ENCODE data around the gene CACNA1D. TPM values are rescaled to one million over a fixed set of nuclear protein-coding genes. Genes with fewer than 3 reads are reported as not detected.
"Not testable (repeated sequence)": the region's sequence is repeated elsewhere in the genome, so short reads cannot be mapped to it uniquely, and the experiment has no call there.

CACNA1D gene
- polyA plus RNA-seq, 4 donors, result 8.8 to 15.6 (median 13.3) TPM

DNA sequence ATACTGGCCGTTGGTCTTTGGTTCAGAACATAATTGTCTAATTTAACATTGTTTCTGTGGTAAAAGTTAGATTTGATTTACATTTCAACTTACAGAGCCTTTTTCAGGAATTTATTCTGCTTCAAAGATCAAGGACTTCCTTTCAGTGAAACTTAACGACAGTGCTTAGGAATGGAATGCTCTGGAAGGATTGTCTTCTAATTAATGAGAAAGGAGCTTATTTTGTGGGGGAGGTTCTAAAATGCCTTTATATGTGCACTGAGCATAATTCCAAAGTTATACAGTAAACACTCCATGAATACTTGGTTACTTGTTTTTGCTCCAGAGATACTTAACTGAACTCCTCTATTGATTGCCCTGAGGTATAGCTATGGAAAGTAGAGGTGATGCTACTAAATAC is 75.7 kb downstream of the CACNA1D start:
- no peak for DNase-seq (ENCODE audit: low read depth in 4 of 4, low spot score in 3 of 4)

DNA sequence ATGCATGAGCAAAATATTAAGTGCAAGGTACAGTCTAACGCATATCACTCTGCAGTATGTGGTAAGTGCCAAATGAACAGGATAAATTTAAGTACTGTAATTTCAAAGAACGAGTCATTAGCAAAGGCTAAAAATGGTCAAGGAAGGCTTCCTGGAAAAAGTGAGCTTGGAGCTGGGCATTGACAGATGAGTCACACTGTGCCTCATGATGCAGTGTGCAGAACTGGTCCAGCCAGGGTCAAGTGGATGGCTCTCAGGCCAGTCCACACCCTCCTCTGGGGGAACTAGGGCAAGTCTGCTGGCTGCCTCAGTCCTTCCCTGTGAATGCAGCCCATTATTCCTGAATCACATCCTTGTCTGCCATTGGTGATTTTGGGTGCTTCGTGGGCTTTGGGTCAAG is 76.3 kb downstream of the CACNA1D start:
- no peak for DNase-seq (ENCODE audit: low read depth in 4 of 4, low spot score in 3 of 4)

DNA sequence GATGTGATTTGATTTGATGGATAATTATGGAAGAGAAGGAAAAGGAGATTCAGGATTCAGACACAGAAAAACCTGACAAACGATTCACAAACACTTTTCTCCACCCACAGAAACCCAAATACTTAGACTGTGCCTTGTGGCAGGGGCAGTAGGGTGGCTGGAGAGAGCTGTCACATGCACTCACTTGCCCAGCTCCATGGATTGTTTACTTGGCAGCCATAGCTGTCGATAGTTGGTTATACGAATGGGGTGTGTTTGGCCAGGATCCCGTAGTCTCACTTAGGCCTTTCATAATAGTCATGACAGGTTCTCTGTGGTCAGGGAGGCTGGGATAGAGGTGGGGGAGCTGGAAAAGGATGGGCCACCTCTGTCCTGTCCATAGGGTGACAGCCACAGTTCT is 76.9 kb downstream of the CACNA1D start:
- no peak for DNase-seq (ENCODE audit: low read depth in 4 of 4, low spot score in 3 of 4)

DNA sequence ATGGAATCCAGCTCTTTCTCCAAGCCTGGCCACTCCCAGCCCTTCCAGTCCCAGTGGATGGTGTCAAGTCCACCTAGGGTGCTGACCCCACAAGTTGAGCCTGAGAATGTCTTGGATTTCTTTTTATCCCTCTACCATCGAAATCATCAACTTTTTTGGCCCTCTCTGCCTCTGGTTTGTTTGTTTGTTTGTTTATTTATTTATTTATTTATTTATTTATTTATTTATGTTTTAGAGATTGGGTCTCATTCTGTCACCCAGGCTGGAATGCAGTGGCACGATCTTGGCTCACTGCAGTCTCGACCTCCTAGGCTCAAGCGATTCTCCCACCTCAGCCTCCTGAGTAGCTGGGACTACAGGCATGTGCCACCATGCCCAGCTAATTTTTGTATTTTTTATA is 77.8 kb downstream of the CACNA1D start:
- not testable (repeated sequence) for DNase-seq (ENCODE audit: low read depth in 4 of 4, low spot score in 3 of 4)

DNA sequence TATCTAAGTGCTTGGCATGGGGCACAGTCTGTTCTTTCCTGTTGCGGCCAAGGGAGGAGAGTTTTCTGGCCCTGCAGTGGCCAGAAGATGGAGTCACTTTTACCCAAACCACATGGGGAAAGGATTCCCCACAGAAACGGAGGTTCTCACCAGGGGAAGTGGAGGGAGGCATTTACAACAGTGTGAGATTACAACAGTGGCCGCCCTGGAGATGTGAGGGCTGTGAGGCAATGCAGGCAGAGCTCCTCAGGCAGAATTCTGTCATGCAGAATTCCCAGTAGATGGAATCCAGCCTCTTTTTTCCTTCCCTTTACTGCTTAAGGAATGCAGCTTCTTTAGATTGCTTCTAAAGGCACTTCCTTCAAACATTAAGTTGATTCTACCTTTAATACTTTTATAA is 83.1 kb downstream of the CACNA1D start:
- DNase-seq (ENCODE audit: low read depth in 4 of 4, low spot score in 3 of 4), result no peak

DNA sequence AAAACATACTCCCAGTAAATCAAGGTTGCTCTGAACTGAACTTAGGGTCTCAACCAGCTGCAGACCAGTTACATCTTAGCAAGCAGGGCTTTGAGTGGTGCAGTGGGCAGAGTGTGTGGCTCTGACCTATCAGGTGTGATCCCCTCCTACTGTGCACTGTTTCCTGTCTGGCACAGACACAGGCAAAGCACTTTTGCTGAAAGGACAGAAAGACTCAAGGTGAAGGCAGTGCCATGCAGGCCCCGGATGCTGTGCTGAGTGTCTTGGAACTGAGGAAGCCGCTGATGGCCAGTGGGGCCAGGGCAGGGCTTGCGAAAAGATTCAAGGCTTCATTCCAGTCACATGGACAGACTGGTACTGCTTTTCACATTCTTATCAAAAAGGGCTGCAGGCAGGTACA is 85.2 kb downstream of the CACNA1D start:
- DNase-seq (ENCODE audit: low read depth in 4 of 4, low spot score in 3 of 4), result no peak

DNA sequence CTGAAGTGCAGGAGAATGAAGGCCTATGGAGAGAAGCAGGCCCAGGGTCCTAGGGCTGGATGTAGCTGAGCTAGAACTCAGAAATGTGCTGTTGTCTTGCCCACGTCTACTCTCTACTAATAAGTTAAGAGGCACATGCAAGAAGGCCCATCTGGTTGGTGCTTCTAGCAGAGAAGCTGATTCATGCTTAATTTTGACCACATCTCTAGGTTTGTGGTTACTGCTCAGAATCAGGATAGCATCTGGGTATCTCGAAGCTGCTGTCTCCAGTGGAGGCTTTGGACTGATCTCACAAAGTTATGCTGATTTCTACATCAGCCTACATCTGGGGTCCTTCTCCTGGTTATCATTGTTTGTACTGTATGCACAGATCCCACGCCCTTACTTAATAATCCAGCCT is 87.3 kb downstream of the CACNA1D start:
- DNase-seq (ENCODE audit: low read depth in 4 of 4, low spot score in 3 of 4), result no peak

DNA sequence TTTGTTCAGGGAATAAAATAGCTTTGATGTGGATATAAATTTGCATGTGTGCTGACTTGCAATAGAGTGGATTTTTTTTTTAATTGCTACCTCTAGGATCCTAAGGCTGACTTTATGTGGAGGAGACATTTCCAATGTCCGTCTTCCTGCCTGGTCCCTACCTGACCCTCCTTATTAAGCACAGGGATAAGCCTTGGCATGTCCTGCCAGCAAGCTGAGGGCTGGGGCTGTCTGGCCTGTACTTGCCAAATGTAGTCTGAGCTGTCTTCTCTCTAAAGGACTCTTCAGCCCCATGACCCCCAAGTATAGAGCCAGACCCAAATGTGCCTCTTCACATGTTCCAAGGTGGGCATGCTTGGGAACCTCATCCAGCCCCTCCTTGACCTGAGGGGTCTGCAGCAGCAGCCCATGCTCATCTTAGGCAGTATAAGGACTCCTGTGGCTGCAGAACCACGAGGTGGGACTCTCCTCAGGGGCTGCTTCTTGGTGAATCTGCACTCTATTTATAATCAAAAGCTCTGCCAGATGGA is 88.8 kb downstream of the CACNA1D start:
- DNase-seq (ENCODE audit: low read depth in 4 of 4, low spot score in 3 of 4), result no peak

DNA sequence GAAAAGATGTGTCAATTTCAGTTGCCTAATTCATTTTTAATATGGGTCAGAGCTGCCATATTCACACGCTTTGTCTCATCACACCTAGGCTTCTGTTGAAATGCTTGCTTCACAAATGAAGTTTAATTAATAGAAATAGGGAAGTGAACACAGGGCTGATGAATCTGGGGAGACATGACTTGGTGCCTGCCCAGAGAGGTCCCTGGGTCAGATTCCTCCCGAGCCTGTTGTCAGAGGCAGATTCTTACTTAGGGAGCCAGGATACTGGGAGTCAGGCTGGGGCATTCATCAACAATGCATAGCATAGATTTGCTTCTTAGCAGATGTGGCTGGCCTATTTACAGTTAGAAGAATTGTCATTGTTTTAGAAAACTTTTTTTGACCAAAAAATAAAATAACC is 90.6 kb downstream of the CACNA1D start:
- DNase-seq (ENCODE audit: low read depth in 4 of 4, low spot score in 3 of 4), result no peak

DNA sequence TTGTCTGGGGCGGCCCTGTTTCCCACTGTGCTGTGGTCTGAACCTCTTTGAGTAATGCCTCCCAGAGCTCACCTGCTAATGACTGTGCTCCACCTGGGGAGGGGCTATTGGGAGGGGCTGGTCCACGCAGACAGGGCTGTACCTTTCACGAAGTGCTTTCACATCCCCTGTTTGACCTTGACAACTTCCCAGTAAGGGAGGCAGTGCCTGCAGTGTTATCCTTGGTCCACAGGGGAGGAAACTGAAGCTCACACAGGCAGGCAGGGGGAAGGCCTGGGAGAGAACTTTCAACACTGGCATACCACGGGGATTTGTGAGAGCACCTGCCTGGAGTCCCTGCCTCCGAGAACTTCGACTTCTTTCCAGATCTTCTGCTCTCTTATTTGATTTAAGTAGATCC is 91.2 kb downstream of the CACNA1D start:
- DNase-seq (ENCODE audit: low read depth in 4 of 4, low spot score in 3 of 4), result no peak

DNA sequence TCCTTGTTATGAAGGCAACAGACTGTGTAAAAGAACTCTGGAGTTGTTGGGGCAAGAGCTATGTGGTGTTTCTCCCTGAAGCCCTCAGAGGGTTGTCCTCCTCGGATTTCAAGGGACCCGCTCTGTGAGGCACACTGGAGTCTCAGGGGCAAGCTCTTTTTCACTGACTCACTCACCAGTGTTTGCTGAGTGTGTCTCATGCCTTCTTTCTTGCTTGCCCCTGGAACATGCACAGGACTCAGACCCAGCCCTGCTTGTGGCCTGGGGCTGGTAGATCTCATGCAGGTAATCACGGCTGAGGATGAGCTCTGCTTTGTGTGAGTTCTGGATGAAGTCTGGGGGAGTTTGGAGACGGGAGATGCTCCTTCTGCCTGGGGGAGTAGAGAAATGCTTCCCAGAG is 93.7 kb downstream of the CACNA1D start:
- no peak for DNase-seq (ENCODE audit: low read depth in 4 of 4, low spot score in 3 of 4)

DNA sequence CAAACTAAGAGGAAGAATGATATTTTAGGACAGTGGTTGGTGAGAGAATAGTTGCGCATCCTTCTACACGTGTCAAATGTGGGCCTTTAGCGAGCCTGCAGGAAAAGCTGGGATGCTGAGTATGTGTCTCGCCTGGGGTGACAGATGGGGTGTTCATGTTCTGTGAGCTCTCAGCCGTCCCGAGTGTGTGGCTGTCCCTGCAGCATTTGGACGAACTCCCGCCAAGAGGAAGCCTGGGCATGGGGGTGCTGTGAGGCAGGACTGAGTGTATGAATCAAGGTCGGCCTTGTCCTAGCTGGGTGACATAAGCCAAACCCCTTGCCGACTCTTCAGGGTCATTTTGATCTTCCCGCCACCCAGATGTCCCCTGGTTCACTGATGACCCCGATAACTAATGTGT is 94.8 kb downstream of the CACNA1D start:
- no peak for DNase-seq (ENCODE audit: low read depth in 4 of 4, low spot score in 3 of 4)

DNA sequence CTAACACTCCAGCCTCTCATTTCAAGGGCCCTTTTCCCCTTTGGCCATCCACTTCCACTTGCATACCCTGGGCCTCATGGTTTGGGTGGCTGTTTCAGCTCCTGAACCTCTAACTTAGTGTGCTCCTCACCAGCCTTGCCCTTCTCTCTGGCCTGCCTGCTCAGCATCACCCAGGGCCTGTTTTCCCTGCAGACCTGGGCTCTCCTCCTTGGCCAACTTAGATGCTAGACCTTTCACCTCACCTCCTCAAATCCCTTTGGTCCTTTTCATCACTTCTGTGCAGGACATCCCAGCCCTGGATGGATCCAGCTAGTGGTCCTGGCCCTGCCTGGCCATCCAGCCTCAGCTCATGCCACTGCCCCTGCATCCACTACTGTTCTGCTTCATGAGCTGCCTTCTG is 95.4 kb downstream of the CACNA1D start:
- no peak for DNase-seq (ENCODE audit: low read depth in 4 of 4, low spot score in 3 of 4)

DNA sequence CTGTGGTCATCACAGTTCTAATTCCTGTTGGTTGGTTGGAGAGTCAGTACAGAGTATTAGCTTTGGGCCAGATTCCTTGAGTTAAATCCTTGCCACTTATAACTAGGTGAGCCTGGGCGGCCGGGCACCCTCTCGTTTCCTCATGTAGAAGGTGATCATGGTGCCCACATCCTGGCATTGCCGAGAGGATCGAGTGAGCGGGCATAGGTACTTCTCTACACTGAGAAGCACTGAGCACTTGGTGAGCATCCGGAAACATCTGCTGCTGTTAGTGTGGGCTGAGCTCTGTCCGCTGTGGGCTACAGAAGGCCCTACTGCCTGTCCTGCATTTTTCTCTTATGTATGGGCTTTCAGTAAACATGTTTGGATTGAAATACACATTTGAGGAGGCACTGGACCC is 96.2 kb downstream of the CACNA1D start:
- DNase-seq (ENCODE audit: low read depth in 4 of 4, low spot score in 3 of 4), result no peak

DNA sequence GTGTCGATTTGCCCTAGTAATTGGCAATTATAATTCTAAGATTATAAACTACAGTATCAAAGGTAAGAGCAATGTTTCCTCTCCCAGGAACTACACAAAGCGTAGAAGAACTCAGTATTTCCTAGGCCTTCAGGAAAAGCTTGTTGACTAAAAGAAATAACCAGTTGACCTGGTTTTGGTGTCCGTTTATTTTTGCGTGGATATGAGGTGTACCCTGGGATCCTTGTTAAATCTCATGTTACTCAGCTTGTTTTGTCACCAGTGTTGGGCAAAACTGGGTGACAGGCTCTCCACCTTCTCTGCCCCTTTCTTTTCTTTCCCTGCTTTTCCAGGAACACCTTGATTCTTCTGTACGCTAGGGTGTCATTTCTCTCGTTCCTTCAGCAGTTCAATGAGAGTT is 97.2 kb downstream of the CACNA1D start:
- DNase-seq (ENCODE audit: low read depth in 4 of 4, low spot score in 3 of 4), result no peak

DNA sequence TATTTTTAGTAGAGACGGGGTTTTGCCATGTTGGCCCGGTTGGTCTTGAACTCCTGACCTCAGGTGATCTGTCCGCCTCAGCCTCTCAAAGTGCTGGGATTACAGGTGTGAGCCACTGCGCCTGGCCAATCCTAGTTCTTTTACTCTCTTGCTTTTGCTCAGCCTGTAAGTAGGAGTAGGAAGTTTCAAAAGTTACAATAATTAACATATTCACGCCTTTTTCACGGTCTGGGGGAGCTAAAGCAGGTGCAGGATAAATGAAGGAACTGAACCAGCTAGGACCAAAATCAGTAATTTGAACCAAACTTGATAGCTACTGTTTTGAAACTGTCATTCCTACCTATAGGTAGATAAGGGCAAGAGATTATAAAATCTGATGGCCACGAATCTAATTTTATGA is 98.5 kb downstream of the CACNA1D start:
- no peak for DNase-seq (ENCODE audit: low read depth in 4 of 4, low spot score in 3 of 4)

DNA sequence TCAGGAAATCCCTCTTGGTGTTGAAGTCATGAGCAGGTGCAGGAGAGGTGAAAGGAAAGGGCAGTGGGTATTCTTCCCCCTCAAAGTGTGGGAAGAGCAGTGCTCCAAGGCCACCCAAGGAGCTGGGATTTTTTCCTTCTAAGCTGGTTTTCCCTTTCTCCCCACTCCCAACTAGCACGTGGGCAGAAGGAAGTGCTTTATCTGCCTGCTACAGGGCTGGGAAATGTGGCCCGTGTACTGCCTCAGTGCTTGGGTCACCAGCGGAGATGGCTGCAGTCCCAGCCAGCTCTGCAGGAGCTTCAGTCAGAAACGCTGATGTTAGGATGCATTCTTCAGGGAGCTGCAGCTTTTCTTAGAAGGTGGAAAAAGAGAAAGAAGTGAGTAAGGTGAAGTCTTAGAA is 99.2 kb downstream of the CACNA1D start:
- DNase-seq (ENCODE audit: low read depth in 4 of 4, low spot score in 3 of 4), result no peak

DNA sequence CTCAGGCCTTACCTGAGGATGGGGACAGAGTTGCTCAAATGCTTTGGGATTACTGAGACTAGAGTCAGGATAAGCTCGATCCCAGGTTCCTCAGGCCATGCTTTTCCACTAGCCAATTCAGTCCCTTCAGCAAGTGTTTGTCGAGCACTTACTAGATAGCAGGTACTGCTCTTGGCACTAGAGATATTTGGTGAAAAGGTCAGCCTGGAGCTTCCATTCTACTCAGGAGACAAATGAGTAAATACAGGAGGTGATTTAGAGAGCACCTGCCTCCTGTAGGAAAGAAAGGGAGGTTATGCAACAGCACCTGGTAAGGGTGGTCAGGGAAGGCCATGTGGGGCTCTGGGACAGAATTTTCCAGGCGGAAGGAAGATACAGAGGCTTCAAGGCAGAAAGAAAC is 99.9 kb downstream of the CACNA1D start:
- no peak for DNase-seq (ENCODE audit: low read depth in 4 of 4, low spot score in 3 of 4)

DNA sequence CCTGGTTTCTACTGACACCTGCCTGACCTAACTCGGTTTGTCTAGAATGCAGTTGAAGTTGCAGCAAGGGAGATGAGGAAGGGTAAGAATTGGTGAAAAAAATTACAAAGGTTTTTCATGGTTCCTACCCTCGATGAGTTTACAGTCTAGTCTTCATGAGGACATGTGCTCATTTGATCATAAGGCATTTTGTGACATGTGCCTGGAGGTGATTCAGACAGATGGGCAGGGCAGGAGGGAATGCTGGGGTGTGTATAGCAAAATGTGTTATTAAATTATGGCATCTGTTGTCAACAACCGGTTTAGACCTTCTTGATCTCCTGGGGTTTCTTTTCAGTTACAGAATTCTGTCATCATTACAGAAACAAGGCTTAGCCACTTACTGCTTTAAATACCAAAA is 101.2 kb downstream of the CACNA1D start:
- DNase-seq (ENCODE audit: low read depth in 4 of 4, low spot score in 3 of 4), result no peak

DNA sequence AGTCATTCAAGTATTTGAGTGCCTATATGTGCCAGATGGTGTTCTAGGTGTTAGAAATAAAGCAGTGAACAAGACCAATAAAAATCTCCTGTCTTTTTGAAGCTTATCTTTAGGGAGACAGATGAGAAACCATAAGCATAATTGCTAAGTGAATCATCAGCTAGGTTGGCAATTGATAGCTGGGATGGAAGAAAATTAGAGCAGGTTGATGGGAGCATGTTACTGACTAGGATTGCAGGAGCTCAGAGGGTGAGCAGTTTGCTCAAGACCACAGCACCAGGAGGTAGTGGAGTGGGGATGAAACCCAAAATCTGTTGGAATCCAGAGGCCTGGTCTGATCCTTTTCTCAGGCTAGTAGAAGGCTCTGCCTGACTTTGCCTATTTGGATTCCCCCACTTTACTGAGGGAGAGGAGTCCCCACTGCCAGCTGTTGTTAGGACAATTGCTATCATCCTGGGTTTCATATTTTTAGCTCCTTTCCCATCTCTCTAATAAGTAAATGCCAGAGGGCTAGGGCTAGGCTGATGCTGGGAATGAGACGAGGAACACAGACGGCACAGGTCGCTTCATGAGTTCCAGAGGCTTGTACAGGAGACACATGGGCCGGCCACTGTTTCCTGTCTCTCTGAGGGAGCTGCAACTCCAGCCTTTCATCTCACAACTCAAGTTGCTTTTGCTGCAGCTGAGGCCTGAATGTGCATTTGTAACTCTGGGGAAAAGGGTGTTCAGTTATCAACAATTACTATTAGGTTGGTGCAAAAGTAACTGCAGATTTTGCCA is 102.9 kb downstream of the CACNA1D start:
- no peak for DNase-seq (ENCODE audit: low read depth in 4 of 4, low spot score in 3 of 4)

DNA sequence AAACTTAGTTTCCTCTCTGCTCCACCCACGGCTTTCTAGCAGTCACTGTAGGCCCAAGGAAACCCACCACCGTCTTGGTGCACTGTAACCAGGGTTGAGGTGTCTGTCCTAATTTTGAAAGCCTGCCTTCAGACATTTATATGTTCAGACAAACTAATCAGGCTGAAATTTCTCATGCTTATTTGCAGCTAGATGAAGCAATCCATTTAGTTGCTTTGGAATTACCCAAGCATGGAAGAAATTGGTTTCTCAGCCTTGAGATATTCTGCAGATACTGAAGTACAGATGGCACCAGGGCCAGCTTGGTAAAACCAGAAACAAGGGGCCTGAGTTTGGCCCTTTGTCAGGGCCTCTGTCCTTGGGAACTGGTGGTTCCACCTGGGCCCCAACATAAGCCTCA is 105.4 kb downstream of the CACNA1D start:
- no peak for DNase-seq (ENCODE audit: low read depth in 4 of 4, low spot score in 3 of 4)

DNA sequence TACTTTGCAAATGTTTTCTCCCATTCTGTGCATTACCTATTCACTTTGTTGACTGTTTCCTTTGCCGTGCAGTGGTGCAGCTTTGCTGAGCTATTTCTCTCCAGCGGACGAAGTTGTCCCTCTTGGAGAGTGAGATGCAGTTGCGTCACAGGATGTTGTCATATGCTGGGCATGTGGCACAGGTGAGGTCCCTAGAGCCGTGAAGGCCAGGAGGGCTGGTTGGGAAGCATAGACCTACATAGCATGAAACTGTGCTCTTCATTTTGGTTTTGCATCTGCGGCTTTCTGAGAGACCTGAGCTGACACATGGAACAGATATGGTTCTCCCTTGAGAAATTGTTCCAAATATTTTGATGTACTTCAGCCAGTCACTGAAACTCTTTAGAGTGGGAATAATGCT is 108.5 kb downstream of the CACNA1D start:
- no peak for DNase-seq (ENCODE audit: low read depth in 4 of 4, low spot score in 3 of 4)

DNA sequence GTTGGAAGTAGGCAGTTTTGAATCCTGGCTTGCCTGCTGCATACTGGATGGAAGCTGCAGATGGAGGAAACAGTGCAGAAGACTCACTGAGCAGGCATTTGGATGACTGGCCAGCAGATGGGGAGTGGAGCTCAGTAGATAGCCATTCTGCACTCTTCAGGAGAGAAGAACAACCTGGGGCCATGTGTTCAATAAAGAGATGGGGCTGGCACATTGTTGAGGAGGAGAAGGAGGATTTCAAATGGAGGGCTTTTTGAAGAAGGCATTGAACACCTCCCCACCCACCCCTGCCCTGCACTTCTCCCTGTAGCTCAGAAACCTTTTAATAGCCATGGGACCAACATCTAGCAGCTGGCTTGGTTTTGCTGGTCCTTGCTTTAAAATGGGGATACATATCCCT is 109.8 kb downstream of the CACNA1D start:
- no peak for DNase-seq (ENCODE audit: low read depth in 4 of 4, low spot score in 3 of 4)
